C1 segment of cervical spinal cord (tissue), 14 donors: ENCODE measurements around the gene UHMK1.
"Not testable (repeated sequence)": the region's sequence is repeated elsewhere in the genome, so short reads cannot be mapped to it uniquely, and the experiment has no call there.

Experiments
- DNase-seq, 14 donors: peaks; one replicate each; lab custom pipeline; 2025; lab: John Stamatoyannopoulos, UW

The UHMK1 gene

GRCh38 chr1:162564762-162565218, 67.2 kb downstream of the UHMK1 start:
- DNase-seq: no peak

DNA sequence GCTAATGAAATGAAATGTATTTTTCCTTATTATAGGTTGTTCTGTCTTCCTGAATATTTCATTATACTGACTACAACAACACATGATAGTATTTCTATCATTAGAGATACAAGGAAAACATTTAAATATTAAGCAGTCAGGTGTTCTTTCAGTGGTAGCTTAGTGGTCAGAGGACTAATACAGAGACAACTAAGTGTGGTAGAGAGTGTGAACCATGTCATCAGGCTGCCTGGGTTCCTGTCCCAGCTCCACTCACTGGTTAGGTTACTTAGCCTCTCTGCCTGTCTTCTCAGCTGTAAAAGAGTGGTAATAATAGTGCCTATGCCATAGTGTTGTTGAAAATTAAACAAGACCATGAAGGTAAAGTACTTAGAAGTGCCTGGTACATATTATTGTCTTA, 67.8 kb downstream of the UHMK1 start:
- DNase-seq: no peak

GRCh38 chr1:162566870-162567269, 69.3 kb downstream of the UHMK1 start:
- no peak for DNase-seq

GRCh38 chr1:162568802-162569201, 71.2 kb downstream of the UHMK1 start:
- no peak for DNase-seq

DNA sequence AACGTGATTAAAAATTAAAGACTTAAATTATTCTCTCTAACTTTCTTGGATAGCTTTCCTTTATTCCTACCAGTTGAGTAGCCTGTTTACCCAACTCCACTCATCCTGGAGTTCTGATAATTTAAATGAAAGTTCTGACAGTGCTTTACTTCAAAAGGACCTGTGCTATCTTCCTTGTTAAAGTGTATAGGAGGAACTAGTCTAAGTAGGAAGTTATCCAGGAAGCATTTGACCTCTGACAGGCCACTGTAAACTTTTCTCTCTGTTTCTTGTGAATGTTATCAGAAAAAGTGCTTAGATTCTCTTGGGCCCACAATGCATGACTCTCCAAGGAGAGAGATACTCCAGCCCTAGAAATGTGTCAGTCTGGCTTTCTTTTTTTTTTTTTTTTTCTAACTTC, 73.1 kb downstream of the UHMK1 start:
- DNase-seq: no peak

GRCh38 chr1:162571121-162571520, 73.5 kb downstream of the UHMK1 start:
- DNase-seq: not testable (repeated sequence)

- DNase-seq: no peak
These were observed 74.1 kb downstream of the UHMK1 start for GRCh38 chr1:162571696-162572095.

DNA sequence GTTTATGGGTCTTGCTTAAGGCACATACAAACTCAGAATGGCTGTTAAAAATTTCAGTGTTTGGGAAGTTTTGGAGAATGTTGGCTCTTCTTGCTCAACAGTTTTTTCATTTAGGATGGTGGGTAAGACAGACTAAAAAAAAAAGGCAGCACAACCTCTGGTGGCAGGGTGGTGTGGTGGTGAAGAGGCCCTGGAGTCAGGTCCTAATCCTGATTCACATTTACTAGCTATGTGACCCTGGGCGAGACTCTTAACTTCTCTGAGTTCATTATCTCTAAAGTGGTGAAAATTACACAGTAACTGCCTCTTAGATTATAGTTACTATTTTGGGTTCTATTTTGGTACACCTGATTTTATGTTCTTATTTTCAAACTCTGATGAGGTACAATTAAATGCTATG, 75.5 kb downstream of the UHMK1 start:
- no peak for DNase-seq

DNA sequence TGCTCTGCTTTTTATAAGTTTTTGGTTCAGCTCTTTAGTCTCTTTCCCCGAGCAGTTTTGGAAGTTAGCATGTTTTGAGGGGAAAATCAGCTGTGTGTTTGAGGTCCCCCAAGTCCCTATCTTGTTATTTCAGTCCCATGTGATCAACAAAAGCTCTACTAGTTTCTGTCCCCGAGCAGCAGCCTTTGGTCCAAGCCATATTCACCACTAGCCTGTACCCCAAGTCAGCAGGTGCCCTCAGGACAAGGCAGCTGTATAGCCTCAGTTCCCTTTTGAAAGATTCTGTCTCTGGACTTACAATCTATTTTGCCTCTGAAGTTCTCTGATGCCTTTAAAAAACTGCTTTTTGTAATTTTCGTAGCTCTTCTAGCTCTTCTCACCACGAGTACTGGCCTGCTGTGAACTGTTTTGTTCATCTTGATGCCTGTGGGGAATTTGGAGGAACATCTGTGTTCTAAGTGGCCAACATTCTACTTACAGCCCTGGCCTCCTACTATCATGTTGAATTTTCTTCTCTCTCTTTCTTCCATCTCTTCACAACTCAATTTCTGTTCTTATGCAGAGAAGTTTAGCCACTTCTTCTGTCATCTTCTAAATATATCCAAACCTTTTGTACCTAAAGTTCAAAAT, 80.6 kb downstream of the UHMK1 start:
- DNase-seq: no peak

GRCh38 chr1:162578936-162579335, 81.3 kb downstream of the UHMK1 start:
- DNase-seq: no peak
